GM12878 (cell line): ENCODE measurements around the gene RBM4B. TPM values are rescaled to one million over a fixed set of nuclear protein-coding genes. Genes with fewer than 3 reads are reported as not detected.

Experiments
- USF2 ChIP-seq: IDR thresholded peaks from 2 replicates; pipeline ENCODE4 v1.6.1; 2011; ENCODE audit warnings: low read depth, low read length, improper control_type of control experiment, borderline replicate concordance
- ZNF217 ChIP-seq: fragments of 450-650 bp; IDR thresholded peaks from 2 replicates; pipeline ENCODE4 v1.6.1; 2017; ENCODE audit warnings: antibody characterized with exemption, mild to moderate bottlenecking
- ZNF687 ChIP-seq: fragments of 450-650 bp; IDR thresholded peaks from 2 replicates; pipeline ENCODE4 v1.6.1; 2017; ENCODE audit warnings: mild to moderate bottlenecking, moderate library complexity
- polyA plus RNA-seq, 11 experiments: library from polyadenylated mRNA; depleted of rRNA in 4 of 11; unstranded in 6 of 11; stranded (reverse) in 5 of 11; fragments of >200 nt; fragmentation: Nextera tagmentation in 4 of 11; fragmentation: Illumina TruSeq in 1 of 11; extraction: Ambion mirVana in 4 of 11; extraction: Trizol in 1 of 11; gene quantifications; 1 replicate in 1 of 11; 2 replicates in 10 of 11; pipeline versions ENCODE4 v1.2.1 to v1.2.3, GENCODE V29; 2011 to 2016; ENCODE audit warnings: inconsistent platforms in 2 of 11, missing spikeins in 2 of 11, low read depth in 1 of 11
- total RNA-seq, 4 experiments: library from RNA; depleted of rRNA in 3 of 4; stranded (reverse); fragments of >200 nt in 3 of 4; fragmentation: Illumina TruSeq in 1 of 4; extraction: Trizol in 1 of 4; gene quantifications; 2 replicates each; pipeline versions ENCODE4 v1.2.1 to v1.2.3, GENCODE V29; 2013 to 2021
- TF ChIP-seq, protein P1 (sequence below): fragments of 450-650 bp; IDR thresholded peaks from 2 replicates; pipeline ENCODE4 v1.6.1; 2017; ENCODE audit warnings: borderline replicate concordance
- TF ChIP-seq, protein P2 (sequence below): fragments of 450-650 bp; IDR thresholded peaks from 2 replicates; pipeline ENCODE4 v1.6.1; 2014; ENCODE audit warnings: mild to moderate bottlenecking

RBM4B gene
- total and polyA plus RNA-seq, 10 of the 15 experiments (the other 5 are each of a cell fraction or from before 2014, with no cell fraction given), result 16.1 to 37.0 (median 21.6) TPM

DNA sequence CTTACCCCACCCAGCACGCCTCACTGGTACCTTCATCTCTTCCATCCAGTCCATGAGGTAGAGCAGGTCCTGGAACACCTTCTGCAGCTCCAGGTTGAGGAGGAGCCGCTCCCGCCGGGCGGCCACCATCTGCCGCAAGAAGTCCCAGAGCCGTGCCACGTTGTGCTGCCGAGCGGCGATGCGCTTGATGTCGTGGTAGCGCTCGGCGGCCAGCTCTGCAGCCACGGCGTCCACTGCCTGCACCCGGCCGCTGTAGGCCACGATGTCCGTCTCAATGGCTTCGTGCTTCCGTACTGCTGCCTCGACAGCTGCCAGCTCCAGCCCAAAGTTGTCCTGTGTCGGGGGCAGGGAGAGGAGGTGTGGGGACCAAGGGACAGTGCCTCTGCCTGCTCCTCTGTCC is 29.8 kb upstream of the RBM4B start (continued):
- TF ChIP-seq ZNF687, result no peak
- TF ChIP-seq ZNF217, result no peak
- TF ChIP-seq, protein P1, sequence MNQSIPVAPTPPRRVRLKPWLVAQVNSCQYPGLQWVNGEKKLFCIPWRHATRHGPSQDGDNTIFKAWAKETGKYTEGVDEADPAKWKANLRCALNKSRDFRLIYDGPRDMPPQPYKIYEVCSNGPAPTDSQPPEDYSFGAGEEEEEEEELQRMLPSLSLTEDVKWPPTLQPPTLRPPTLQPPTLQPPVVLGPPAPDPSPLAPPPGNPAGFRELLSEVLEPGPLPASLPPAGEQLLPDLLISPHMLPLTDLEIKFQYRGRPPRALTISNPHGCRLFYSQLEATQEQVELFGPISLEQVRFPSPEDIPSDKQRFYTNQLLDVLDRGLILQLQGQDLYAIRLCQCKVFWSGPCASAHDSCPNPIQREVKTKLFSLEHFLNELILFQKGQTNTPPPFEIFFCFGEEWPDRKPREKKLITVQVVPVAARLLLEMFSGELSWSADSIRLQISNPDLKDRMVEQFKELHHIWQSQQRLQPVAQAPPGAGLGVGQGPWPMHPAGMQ, result no peak
- TF ChIP-seq, protein P2, sequence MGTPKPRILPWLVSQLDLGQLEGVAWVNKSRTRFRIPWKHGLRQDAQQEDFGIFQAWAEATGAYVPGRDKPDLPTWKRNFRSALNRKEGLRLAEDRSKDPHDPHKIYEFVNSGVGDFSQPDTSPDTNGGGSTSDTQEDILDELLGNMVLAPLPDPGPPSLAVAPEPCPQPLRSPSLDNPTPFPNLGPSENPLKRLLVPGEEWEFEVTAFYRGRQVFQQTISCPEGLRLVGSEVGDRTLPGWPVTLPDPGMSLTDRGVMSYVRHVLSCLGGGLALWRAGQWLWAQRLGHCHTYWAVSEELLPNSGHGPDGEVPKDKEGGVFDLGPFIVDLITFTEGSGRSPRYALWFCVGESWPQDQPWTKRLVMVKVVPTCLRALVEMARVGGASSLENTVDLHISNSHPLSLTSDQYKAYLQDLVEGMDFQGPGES, result no peak
- no peak for TF ChIP-seq USF2
